Large intestine (tissue), 3 donors: ENCODE measurements around the gene TRIP13. TPM values are rescaled to one million over a fixed set of nuclear protein-coding genes. Genes with fewer than 3 reads are reported as not detected.

Experiments
- DNase-seq, 2 donors: peaks; one replicate each; pipeline versions ENCODE4 v3.0.0 to v3.0.0-alpha.2; 2013
- H3K27ac ChIP-seq: one replicate; pipeline ENCODE4 v1.5.1; 2013; ENCODE audit warnings: low read length
- H3K27me3 ChIP-seq: 2 replicates; pipeline ENCODE4 v1.6.1; 2013; ENCODE audit warnings: low read length; ENCODE audit not compliant: control insufficient read depth, insufficient read depth
- H3K36me3 ChIP-seq: 2 replicates; pipeline ENCODE4 v1.6.1; 2013; ENCODE audit warnings: low read length; ENCODE audit not compliant: control insufficient read depth, insufficient read depth
- H3K4me1 ChIP-seq: one replicate; pipeline ENCODE4 v1.6.1; 2013; ENCODE audit warnings: low read length; ENCODE audit not compliant: control insufficient read depth, insufficient read depth
- H3K4me3 ChIP-seq: one replicate; pipeline ENCODE4 v1.5.1; 2013; ENCODE audit warnings: low read length
- H3K9me3 ChIP-seq: one replicate; pipeline ENCODE4 v1.6.1; 2013; ENCODE audit warnings: mild to moderate bottlenecking, low read depth, low read length, moderate library complexity; ENCODE audit not compliant: control insufficient read depth
- WGBS: methylation state at CpG from one replicate; pipeline ENCODE4 v1.1.5; 2013; ENCODE audit warnings: low lambda C conversion rate; ENCODE audit not compliant: insufficient coverage; 5-methylcytosine and 5-hydroxymethylcytosine counted together
- polyA plus RNA-seq: library from polyadenylated mRNA; unstranded; fragments of 120-200 nt; gene quantifications from one replicate; pipeline ENCODE4 v1.2.1, GENCODE V29; 2013

Gene TRIP13
- polyA plus RNA-seq, 1 donor = 8.3 TPM

DNA sequence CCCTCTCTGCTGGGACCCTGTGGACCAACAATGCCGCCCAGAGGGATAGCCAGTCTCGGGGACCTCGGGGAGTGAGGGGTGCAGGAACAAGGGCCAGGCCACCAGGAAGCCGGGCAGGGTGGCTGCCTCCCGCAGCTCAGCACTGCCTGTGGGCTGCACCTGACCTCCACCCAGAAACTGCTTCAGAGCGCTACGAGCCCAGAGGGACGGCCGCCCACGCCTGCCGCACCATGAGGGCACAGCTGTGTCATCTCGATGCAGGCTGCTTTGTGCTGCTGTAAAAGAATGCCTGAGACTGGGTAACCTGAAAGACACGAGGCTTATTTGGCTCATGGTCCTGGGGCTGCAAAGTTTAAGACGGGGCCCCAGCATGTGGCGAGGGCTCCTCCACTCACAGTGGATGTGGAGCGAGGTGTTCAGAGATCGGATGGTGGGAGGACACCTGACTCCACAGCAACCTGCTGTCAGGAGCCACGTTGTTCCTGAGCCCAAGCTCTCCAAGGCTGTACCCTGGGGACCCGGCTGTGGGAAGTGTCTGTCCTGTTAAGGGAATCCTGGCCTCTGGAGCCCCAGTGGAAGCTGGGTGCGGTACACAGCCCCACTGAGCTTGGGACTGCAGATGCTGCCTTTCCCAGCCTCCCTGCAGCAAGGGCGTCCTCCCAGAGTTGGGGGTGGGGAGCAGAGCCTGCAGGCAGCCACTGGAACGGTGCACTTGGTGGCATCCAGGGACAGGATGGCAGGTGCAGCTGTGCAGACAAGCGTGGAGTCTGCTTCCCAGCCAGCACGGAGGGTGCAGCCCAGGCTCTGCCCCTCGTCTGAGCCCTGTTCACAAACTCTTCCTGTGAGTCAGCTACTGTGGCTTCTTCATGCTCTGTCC, 30.1 kb upstream of the TRIP13 start:
- DNase-seq = no peak
- WGBS = no CpG with 5 or more reads among the region's 25 CpGs
- no peaks in the 10 kb centered on the region for H3K27me3 ChIP-seq
- no peak overlapping the region for H3K4me3 ChIP-seq
- H3K27ac ChIP-seq = no peak overlapping the region
- H3K4me1 ChIP-seq = peaks cover 11% of the 10 kb centered on the region
- no peaks in the 10 kb centered on the region for H3K9me3 ChIP-seq
- peaks cover 56% of the 10 kb centered on the region for H3K36me3 ChIP-seq

DNA sequence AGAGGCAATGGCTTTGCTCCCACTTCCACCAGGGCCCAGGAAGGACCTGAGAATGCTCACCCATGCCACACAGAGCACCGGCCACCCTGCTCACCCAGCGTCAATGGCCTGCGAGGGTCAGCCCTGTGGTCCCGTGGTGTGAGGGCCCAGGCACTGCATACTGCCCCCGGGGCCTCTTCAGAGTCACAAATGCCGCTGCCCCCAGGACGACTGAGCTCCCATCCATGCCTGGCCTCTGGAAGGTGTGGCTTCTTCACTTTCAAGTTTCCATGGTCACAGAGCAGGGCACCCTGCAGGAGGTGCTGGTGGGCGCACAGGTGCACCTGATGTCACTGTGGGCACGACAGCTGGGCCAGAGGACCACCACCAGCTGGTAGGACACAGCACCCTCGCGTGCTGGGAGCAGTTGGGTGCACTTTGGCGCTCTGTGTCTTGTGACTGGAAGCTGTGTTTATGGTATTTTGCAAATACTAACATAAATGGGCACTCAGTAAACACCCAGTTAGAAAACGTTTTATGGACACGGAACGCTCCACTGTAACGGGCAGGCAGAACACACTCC, 29.4 kb upstream of the TRIP13 start:
- no CpG with 5 or more reads among the region's 16 CpGs for WGBS
- Histone ChIP-seq H3K27ac (no peak overlapping the region), H3K27me3 (no peaks in the 10 kb centered on the region), H3K4me3 (no peak overlapping the region), H3K4me1 (peaks cover 17% of the 10 kb centered on the region), H3K36me3 (peaks cover 60% of the 10 kb centered on the region), H3K9me3 (no peaks in the 10 kb centered on the region)
- no peak for DNase-seq

DNA sequence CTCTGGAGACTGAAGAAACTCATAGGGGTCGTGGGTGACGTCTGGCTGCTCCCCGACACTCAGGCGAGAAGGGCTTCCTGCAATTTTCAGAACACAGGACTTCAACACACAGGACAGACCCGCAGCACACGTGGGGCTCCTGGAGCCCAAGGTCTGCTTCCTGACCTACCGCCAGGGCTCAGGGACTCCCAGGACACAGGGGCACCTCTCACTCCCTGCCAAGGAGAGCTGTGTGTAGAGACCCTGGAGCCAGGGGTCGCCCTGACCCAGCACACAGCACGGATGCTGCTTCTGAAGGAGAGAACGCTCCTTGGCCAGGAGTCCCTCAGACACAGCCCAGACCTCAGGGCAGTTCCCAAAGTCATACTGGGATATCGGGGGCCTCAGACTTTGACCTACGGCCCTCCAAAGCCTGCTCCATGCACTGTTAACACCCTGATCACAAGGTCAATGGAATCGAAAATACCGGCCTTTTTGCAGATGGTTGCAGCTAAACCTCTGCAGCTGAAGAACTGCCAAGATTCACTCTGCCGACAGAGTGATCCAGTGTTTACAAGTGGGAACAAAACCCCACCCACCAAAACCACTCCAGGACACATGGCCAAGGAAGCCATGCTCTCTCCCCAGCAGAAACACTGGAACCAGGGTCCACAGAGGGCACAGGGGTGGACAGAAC, 28.1 kb upstream of the TRIP13 start:
- Histone ChIP-seq H3K36me3 (peaks cover 72% of the 10 kb centered on the region), H3K27ac (no peak overlapping the region), H3K9me3 (no peaks in the 10 kb centered on the region), H3K4me1 (peaks cover 19% of the 10 kb centered on the region), H3K27me3 (no peaks in the 10 kb centered on the region), H3K4me3 (no peak overlapping the region)
- DNase-seq = no peak
- no CpG with 5 or more reads among the region's 15 CpGs for WGBS

DNA sequence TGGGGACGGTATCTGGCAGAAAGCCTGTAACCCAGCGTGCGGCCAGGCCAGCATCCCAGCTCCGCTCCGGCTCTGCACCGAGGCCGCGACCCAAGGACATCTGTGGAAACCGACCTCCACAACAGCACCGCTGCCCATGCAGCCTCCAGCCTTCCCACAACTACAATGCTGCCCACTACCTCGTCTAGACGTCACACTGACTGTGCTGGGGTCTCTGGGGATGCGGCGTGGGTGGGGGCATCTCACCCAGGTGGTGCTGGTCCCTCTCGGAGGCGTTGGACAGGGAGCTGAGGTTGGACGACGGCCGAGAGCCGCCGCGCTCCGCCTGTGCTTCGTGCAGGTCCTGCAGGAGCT, 27.5 kb upstream of the TRIP13 start:
- Histone ChIP-seq H3K4me3 (no peak overlapping the region), H3K27me3 (no peaks in the 10 kb centered on the region), H3K9me3 (no peaks in the 10 kb centered on the region), H3K36me3 (peaks cover 75% of the 10 kb centered on the region), H3K4me1 (peaks cover 19% of the 10 kb centered on the region), H3K27ac (no peak overlapping the region)
- WGBS = no CpG with 5 or more reads among the region's 24 CpGs
- no peak for DNase-seq

DNA sequence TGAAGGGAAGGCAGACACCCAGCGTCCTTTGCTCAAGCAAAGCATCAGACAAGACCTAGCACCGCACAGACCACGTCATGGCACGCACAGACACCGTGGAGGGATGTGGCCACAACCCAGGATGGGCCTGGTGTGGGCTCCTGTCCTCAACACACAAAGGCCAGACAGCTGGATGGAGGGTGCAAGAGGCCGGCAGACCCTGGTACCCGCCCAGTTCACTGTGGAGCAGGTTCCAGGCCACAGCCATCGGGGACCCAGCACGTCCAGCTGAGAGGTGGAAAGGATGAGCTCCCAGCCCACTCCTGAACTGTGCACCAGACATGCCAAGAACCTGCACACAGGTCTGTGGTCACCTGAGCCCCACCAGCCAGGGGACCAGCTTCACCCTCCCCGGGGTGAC, 26.9 kb upstream of the TRIP13 start:
- H3K9me3 ChIP-seq = no peaks in the 10 kb centered on the region
- H3K4me3 ChIP-seq = no peak overlapping the region
- no peaks in the 10 kb centered on the region for H3K27me3 ChIP-seq
- H3K4me1 ChIP-seq = peaks cover 19% of the 10 kb centered on the region
- no peak for DNase-seq
- H3K27ac ChIP-seq = no peak overlapping the region
- no CpG with 5 or more reads among the region's 10 CpGs for WGBS
- H3K36me3 ChIP-seq = peaks cover 81% of the 10 kb centered on the region

DNA sequence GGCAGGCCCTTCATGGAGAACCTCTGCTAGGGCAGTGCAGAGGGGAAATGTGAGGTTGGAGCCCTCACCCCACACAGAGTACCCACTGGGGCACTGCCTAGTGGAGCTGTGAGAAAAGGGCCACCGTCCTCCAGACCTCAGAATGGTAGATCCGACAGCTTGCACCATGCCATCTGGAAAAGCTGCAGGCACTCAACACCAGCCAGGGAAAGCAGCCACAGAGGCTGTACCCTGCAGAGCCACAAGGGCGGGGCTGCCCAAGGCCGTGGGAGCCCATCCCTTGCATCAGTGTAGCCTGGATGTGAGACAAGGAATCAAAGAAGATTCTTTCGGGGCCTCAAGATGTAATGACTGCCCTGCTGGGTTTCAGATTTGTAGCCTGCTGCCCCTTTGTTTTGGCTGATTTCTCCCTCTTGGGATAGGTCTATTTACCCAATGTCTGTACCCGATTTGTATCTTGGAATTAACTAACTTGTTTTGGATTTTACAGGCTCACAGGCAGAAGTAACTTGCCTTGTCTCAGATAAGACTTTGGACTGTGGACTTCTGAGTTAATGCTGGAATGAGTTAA, 25.3 kb upstream of the TRIP13 start:
- DNase-seq = peak; percentile 26 to 75
- Histone ChIP-seq H3K36me3 (peaks cover 90% of the 10 kb centered on the region), H3K4me3 (no peak overlapping the region), H3K4me1 (peaks cover 19% of the 10 kb centered on the region), H3K27ac (peak overlapping the region; percentile 48), H3K27me3 (no peaks in the 10 kb centered on the region), H3K9me3 (no peaks in the 10 kb centered on the region)
- no CpG with 5 or more reads among the region's 6 CpGs for WGBS

DNA sequence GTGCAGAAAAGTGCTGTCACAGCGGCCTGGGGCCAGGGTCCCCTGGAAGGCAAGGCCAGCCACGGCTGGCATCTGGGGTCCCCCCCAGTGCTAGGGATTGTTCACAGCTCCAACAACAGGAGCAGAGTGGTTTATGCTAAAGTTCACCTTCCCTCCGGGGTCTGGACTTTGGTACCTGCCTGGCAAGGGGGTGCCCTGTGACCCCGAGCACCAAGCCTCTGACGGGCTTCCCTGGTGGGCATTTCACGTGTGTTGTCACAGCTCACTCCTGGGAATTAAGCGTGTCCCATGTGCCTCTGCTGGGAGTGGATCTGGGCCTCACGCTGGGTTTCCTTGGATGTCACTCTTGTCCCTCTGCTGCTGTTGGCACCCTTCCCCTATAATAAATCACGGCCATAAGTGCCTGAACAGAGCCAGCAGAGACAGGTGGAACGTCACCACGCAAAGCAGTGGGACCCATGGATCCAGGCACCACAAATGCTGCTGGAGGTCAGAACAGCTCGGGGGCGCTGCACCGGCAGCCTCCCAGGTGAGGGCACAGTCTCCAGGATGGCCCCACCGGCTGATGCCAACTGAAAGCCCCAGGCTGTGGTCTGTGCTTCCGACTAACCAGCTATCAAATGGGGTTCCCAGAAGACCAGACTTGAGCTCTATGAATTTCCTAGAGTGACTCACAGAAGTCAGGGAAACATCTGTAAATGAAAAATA, 24.1 kb upstream of the TRIP13 start:
- peaks cover 88% of the 10 kb centered on the region for H3K36me3 ChIP-seq
- peak; percentile 29 to 58 for DNase-seq
- H3K4me3 ChIP-seq = no peak overlapping the region
- H3K4me1 ChIP-seq = peaks cover 19% of the 10 kb centered on the region
- peak overlapping the region; percentile 48 for H3K27ac ChIP-seq
- WGBS = no CpG with 5 or more reads among the region's 16 CpGs
- H3K27me3 ChIP-seq = no peaks in the 10 kb centered on the region
- no peaks in the 10 kb centered on the region for H3K9me3 ChIP-seq

DNA sequence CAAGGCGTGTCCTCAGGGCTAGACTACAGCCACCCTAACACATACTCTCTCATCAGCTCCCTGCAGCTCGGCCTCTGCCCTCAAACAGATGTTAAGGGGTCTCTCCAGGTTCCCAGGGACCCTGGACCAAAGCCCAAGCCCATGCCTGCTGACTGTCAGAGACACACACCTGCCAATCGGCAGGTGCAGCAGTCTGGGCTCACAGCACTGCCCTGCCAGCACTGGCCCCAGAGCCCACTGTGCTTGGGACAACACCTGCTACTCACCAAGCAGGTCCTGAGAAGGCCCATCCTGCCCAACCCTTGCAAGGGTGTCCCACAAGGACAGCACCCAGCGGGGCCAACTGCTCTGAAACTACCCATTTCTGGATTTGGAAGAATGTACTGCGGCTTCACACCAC, 21.7 kb upstream of the TRIP13 start:
- H3K4me1 ChIP-seq = peaks cover 19% of the 10 kb centered on the region
- H3K27ac ChIP-seq = no peak overlapping the region
- H3K9me3 ChIP-seq = no peaks in the 10 kb centered on the region
- peaks cover 84% of the 10 kb centered on the region for H3K36me3 ChIP-seq
- no peak for DNase-seq
- no peak overlapping the region for H3K4me3 ChIP-seq
- WGBS = no CpG with 5 or more reads among the region's 5 CpGs
- H3K27me3 ChIP-seq = no peaks in the 10 kb centered on the region

DNA sequence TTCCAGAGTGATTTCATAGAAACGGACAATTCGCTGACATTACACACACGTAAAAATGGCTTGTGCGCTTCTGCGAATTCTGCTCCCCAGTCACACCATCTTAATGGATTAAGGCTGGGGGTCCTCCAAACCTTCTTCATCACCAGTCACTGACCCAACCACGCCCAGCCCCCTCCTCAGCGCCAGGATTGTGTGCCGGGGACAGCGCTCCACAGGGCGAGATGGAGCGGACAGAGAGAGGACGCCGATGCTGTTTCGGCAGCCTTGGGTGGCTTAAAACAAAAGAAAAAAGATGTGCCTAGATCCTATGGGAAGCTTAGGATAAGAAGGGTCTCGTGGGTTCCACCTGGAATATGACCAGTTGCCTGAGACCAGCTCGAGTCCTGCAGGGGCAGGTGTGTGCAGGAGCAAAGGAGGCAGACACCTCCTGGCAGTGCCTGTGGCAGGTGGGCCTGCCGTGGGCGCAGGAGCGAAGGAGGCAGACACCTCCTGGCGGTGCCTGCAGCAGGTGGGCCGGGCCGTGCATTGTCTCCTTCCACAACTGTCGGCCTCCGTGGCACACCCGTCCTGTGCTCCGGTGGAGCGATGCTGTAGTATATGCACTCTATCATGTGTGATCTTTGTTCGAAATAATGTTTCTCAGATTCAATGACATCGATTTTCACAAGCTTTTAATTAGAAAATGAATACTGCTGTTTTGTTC, 20.9 kb upstream of the TRIP13 start:
- 96% methylated on average over 4 of the region's 29 CpGs for WGBS
- H3K4me1 ChIP-seq = peaks cover 18% of the 10 kb centered on the region
- no peak overlapping the region for H3K27ac ChIP-seq
- DNase-seq = no peak
- no peak overlapping the region for H3K4me3 ChIP-seq
- no peaks in the 10 kb centered on the region for H3K9me3 ChIP-seq
- H3K36me3 ChIP-seq = peaks cover 84% of the 10 kb centered on the region
- no peaks in the 10 kb centered on the region for H3K27me3 ChIP-seq
